H1 (cell line): ENCODE data around the gene POU6F2. TPM values are rescaled to one million over a fixed set of nuclear protein-coding genes. Genes with fewer than 3 reads are reported as not detected.

Source experiments
- CTCF ChIA-PET: fragments of 300-600 bp; sonication (Branson Sonifier 250); formaldehyde crosslinking; loops from one replicate; lab custom pipeline; 2021; ENCODE audit not compliant: partially characterized antibody; lab: Charles Lee
- POLR2A ChIA-PET: fragments of 300-600 bp; sonication (Branson Sonifier 250); formaldehyde crosslinking; loops from one replicate; lab custom pipeline; 2021; ENCODE audit warnings: inconsistent platforms; ENCODE audit not compliant: partially characterized antibody; lab: Charles Lee
- DNase-seq, 2 experiments: peaks; one replicate each; pipeline versions ENCODE4 v3.0.0 to v3.0.0-alpha.2; 2010 to 2022; ENCODE audit warnings: low spot score in 2 of 2, low read depth in 1 of 2, mixed read lengths in 1 of 2
- FAIRE-seq: peaks from 2 replicates; lab custom pipeline; 2011; peaks lifted over from hg19 to GRCh38; lab: Jason Lieb, UNC
- H2AFZ ChIP-seq: 2 replicates; pipeline ENCODE4 v1.8.1; 2012; ENCODE audit warnings: low read length, inconsistent platforms
- H2AK5ac ChIP-seq: 2 replicates; pipeline ENCODE4 v1.6.1; 2013; ENCODE audit warnings: low read depth, low read length
- H2BK120ac ChIP-seq: replicated peaks from 2 replicates; pipeline ENCODE3; 2013; ENCODE audit warnings: low read depth, low read length, inconsistent platforms
- H2BK12ac ChIP-seq: 2 replicates; pipeline ENCODE4 v1.6.1; 2013; ENCODE audit warnings: low read depth, low read length
- H2BK15ac ChIP-seq: 2 replicates; pipeline ENCODE4 v1.6.1; 2013; ENCODE audit warnings: low read length
- H2BK20ac ChIP-seq: 2 replicates; pipeline ENCODE4 v1.6.1; 2013; ENCODE audit warnings: low read length
- H2BK5ac ChIP-seq: 2 replicates; pipeline ENCODE4 v1.6.1; 2013; ENCODE audit warnings: low read depth, low read length
- H3K14ac ChIP-seq: 2 replicates; pipeline ENCODE4 v1.6.1; 2013; ENCODE audit warnings: inconsistent platforms; ENCODE audit not compliant: insufficient read length
- H3K18ac ChIP-seq: 2 replicates; pipeline ENCODE4 v1.6.1; 2013; ENCODE audit warnings: low read length; ENCODE audit errors: extremely low read depth
- H3K23ac ChIP-seq: 2 replicates; pipeline ENCODE4 v1.6.1; 2013; ENCODE audit warnings: inconsistent platforms; ENCODE audit not compliant: insufficient read length
- H3K23me2 ChIP-seq: 2 replicates; pipeline ENCODE4 v1.6.1; 2013; ENCODE audit warnings: low read depth, low read length
- H3K27ac ChIP-seq: 2 replicates; pipeline ENCODE4 v1.6.1; 2011; ENCODE audit warnings: low read depth, low read length, inconsistent platforms
- H3K27me3 ChIP-seq, 4 experiments: replicated peaks in 1 of 4; 1 replicate in 1 of 4; 2 replicates in 3 of 4; pipeline versions ENCODE4 v1.6.1 to v1.8.1; 2011 to 2013; ENCODE audit warnings: low read length in 3 of 4, mild to moderate bottlenecking in 3 of 4, inconsistent platforms in 2 of 4, mixed read lengths in 2 of 4, moderate library complexity in 1 of 4; ENCODE audit not compliant: control insufficient read depth in 3 of 4, insufficient read depth in 3 of 4; ENCODE audit errors: extremely low read depth in 1 of 4
- H3K36me3 ChIP-seq, 4 experiments: 2 replicates each; pipeline versions ENCODE4 v1.6.1 to v1.8.1; 2011 to 2013; ENCODE audit warnings: mild to moderate bottlenecking in 4 of 4, low read length in 3 of 4, moderate library complexity in 2 of 4, control low read depth in 1 of 4, inconsistent platforms in 1 of 4; ENCODE audit not compliant: insufficient read depth in 4 of 4, control insufficient read depth in 2 of 4
- H3K4ac ChIP-seq: replicated peaks from 2 replicates; pipeline ENCODE3; 2013; ENCODE audit warnings: low read length, low read depth, mixed read lengths, inconsistent platforms; ENCODE audit not compliant: insufficient read length
- H3K4me1 ChIP-seq, 4 experiments: replicated peaks in 1 of 4; 1 replicate in 1 of 4; 2 replicates in 3 of 4; pipeline versions ENCODE4 v1.6.1 to v1.8.1; 2011 to 2013; ENCODE audit warnings: low read length in 3 of 4, inconsistent platforms in 2 of 4, mixed read lengths in 1 of 4; ENCODE audit not compliant: insufficient read depth in 4 of 4, control insufficient read depth in 3 of 4
- H3K4me2 ChIP-seq, 2 experiments: 2 replicates each; pipeline versions ENCODE4 v1.6.1 to v1.8.1; 2011 to 2013; ENCODE audit warnings: low read depth in 2 of 2, low read length in 2 of 2, control low read depth in 1 of 2, inconsistent platforms in 1 of 2, mild to moderate bottlenecking in 1 of 2; ENCODE audit not compliant: insufficient read depth in 1 of 2
- H3K4me3 ChIP-seq, 4 experiments: fragments of 200-600, 300-600 bp in 1 of 4; sonication (generic), shearing (Covaris generic), sonication (Bioruptor Twin) in 1 of 4; 2 replicates each; pipeline versions ENCODE4 v1.5.1 to v1.8.1; 2011 to 2016; ENCODE audit warnings: low read length in 4 of 4, low read depth in 3 of 4, control low read depth in 2 of 4, inconsistent platforms in 2 of 4, mild to moderate bottlenecking in 2 of 4, mixed read lengths in 1 of 4, moderate library complexity in 1 of 4; ENCODE audit not compliant: insufficient read depth in 2 of 4; ENCODE audit errors: extremely low read depth in 1 of 4
- H3K56ac ChIP-seq: replicated peaks from 2 replicates; pipeline ENCODE3; 2013; ENCODE audit warnings: low read depth, mild to moderate bottlenecking, mixed read lengths, low read length, inconsistent platforms; ENCODE audit not compliant: insufficient read length
- H3K79me1 ChIP-seq: 2 replicates; pipeline ENCODE4 v1.6.1; 2013; ENCODE audit warnings: low read depth, low read length, control low read depth
- H3K79me2 ChIP-seq, 2 experiments: 2 replicates each; pipeline versions ENCODE4 v1.6.1 to v1.8.1; 2012 to 2013; ENCODE audit warnings: low read length in 2 of 2, mild to moderate bottlenecking in 2 of 2, inconsistent platforms in 1 of 2; ENCODE audit not compliant: insufficient read depth in 2 of 2, control insufficient read depth in 1 of 2
- H3K9ac ChIP-seq, 4 experiments: replicated peaks in 1 of 4; 1 replicate in 1 of 4; 2 replicates in 3 of 4; pipeline versions ENCODE4 v1.6.1 to v1.8.1; 2011 to 2013; ENCODE audit warnings: low read depth in 3 of 4, low read length in 3 of 4, control low read depth in 2 of 4, mild to moderate bottlenecking in 2 of 4, moderate library complexity in 2 of 4, inconsistent platforms in 1 of 4; ENCODE audit errors: extremely low read depth in 1 of 4
- H3K9me3 ChIP-seq, 2 experiments: 2 replicates each; pipeline versions ENCODE4 v1.6.1 to v1.8.1; 2012 to 2013; ENCODE audit warnings: mild to moderate bottlenecking in 2 of 2, moderate library complexity in 2 of 2, control low read depth in 1 of 2, inconsistent platforms in 1 of 2, low read depth in 1 of 2, low read length in 1 of 2, mixed read lengths in 1 of 2; ENCODE audit not compliant: insufficient read depth in 2 of 2
- H4K20me1 ChIP-seq, 2 experiments: replicated peaks in 1 of 2; 2 replicates each; pipeline versions ENCODE3 to v1.8.1; 2011 to 2013; ENCODE audit warnings: inconsistent platforms in 2 of 2, low read length in 2 of 2, mild to moderate bottlenecking in 1 of 2; ENCODE audit not compliant: insufficient read depth in 2 of 2, control insufficient read depth in 1 of 2
- H4K5ac ChIP-seq: 2 replicates; pipeline ENCODE4 v1.6.1; 2013; ENCODE audit warnings: low read length, low read depth, mixed read lengths, inconsistent platforms; ENCODE audit not compliant: insufficient read length
- H4K8ac ChIP-seq: 2 replicates; pipeline ENCODE4 v1.8.0; 2013; ENCODE audit warnings: mild to moderate bottlenecking, moderate library complexity, low read length, inconsistent platforms; ENCODE audit not compliant: insufficient read depth; ENCODE audit errors: extremely low read depth
- H4K91ac ChIP-seq: replicated peaks from 2 replicates; pipeline ENCODE3; 2013; ENCODE audit warnings: low read length, mixed read lengths, inconsistent platforms; ENCODE audit not compliant: insufficient read length
- NANOG ChIP-seq: IDR thresholded peaks from 2 replicates; pipeline ENCODE4 v1.6.1; 2011; ENCODE audit warnings: low read length, low read depth, mild to moderate bottlenecking, inconsistent platforms; ENCODE audit not compliant: insufficient read depth, poor library complexity, severe bottlenecking
- NRF1 ChIP-seq: IDR thresholded peaks from 2 replicates; pipeline ENCODE4 v1.6.1; 2011; ENCODE audit warnings: mild to moderate bottlenecking, low read depth, low read length, improper control_type of control experiment
- SP4 ChIP-seq: IDR thresholded peaks from 2 replicates; pipeline ENCODE4 v1.6.1; 2012; ENCODE audit warnings: low read length, inconsistent platforms
- WGBS, 2 experiments: shearing (Covaris generic) in 1 of 2; methylation state at CpG; one replicate each; pipeline versions ENCODE4 v1.1.6 to v1.1.7; 2013 to 2015; ENCODE audit warnings: low lambda C conversion rate in 2 of 2, mixed read lengths in 2 of 2, inconsistent platforms in 1 of 2, low coverage in 1 of 2, missing lambda C conversion rate in 1 of 2; ENCODE audit not compliant: insufficient replicate concordance in 2 of 2, insufficient coverage in 1 of 2, insufficient read length in 1 of 2; ENCODE audit errors: extremely low coverage in 1 of 2, missing lambda C conversion rate in 1 of 2; 5-methylcytosine and 5-hydroxymethylcytosine counted together
- polyA plus RNA-seq, 7 experiments: library from polyadenylated mRNA; depleted of rRNA in 3 of 7; stranded (reverse) in 5 of 7; unstranded in 2 of 7; fragments of >200 nt in 5 of 7; fragments of 200-250 nt in 2 of 7; gene quantifications; 1 replicate in 5 of 7; 2 replicates in 1 of 7; 4 replicates in 1 of 7; pipeline versions ENCODE4 v1.2.1 to v1.2.3, GENCODE V29; 2011 to 2013; ENCODE audit warnings: missing spikeins in 2 of 7, mixed read lengths in 2 of 7
- total RNA-seq: library from RNA; stranded (reverse); fragmentation: NEBNext Ultra II Directional; extraction: Animal tissue kit (Norgen Biotek cat#: 25700); gene quantifications from 2 replicates; pipeline ENCODE4 v1.2.1, GENCODE V29; 2021

POU6F2 gene
- total and polyA plus RNA-seq, 2 of the 8 experiments (the other 6 are each of a cell fraction or from before 2014, with no cell fraction given): 1.1 to 2.0 TPM

GRCh38 chr7:39429421-39429820 lies 451.7 kb downstream of the POU6F2 start:
- Histone ChIP-seq H3K27ac (no peak overlapping the region), H4K20me1 (no peaks in the 10 kb centered on the region), H4K91ac (no peak overlapping the region), H2BK15ac (no peak overlapping the region), H4K5ac (no peak overlapping the region), H2BK12ac (no peak overlapping the region), H3K56ac (no peak overlapping the region), H3K4me3 (no peak overlapping the region), H3K79me2 (no peaks in the 10 kb centered on the region), H3K23ac (no peak overlapping the region), H2AFZ (no peak overlapping the region), H3K14ac (no peak overlapping the region), H2AK5ac (no peak overlapping the region), H3K23me2 (no peaks in the 10 kb centered on the region; the same call in 1 of the 2 replicates), H3K4me2 (no peak overlapping the region), H3K18ac (no peak overlapping the region), H2BK20ac (no peak overlapping the region), H3K4ac (no peak overlapping the region), H4K8ac (no peak overlapping the region), H2BK5ac (no peak overlapping the region), H3K4me1 (peaks cover 0 to 11% (median 3%) of the 10 kb centered on the region in 4 experiments; a peak in 6 of 7 replicates), H2BK120ac (no peak overlapping the region), H3K27me3 (no peaks in the 10 kb centered on the region), H3K9me3 (no peaks in the 10 kb centered on the region), H3K79me1 (no peaks in the 10 kb centered on the region), H3K9ac (no peak overlapping the region), H3K36me3 (no peaks in the 10 kb centered on the region)
- no peak for FAIRE-seq
- WGBS, 2 experiments: 86% methylated on average over 2 of the region's 2 CpGs; no CpG with 5 or more reads in 1 of the 2 experiments
- TF ChIP-seq NRF1 (no peak), NANOG (no peak), SP4 (no peak)
- ChIA-PET POLR2A (interaction anchor here (0.6 kb wide), 1 partner anchor 128 kb away, joined by 3 read pairs; no protein-coding TSS in a partner anchor), CTCF (interaction anchor here (0.7 kb wide), 1 partner anchor 125 kb away, joined by 4 read pairs; no protein-coding TSS in a partner anchor)
- no peak for DNase-seq
